Frontal cortex (tissue), 4 donors: ENCODE data around the gene MMP28. TPM values are rescaled to one million over a fixed set of nuclear protein-coding genes. Genes with fewer than 3 reads are reported as not detected.

Experiments used
- DNase-seq, 2 donors: peaks; one replicate each; pipeline ENCODE4 v3.0.0; 2012; ENCODE audit warnings: low spot score in 2 of 2
- FAIRE-seq: peaks from 2 replicates; lab custom pipeline; 2012; peaks lifted over from hg19 to GRCh38; lab: Jason Lieb, UNC
- total RNA-seq: library from RNA; depleted of rRNA; stranded (reverse); fragments of >200 nt; gene quantifications from one replicate; pipeline ENCODE4 v1.2.3, GENCODE V29; 2014
- donor health status: control.
- donor health status: control.
- donor health status: control.

MMP28 gene
- total RNA-seq, 1 donor from 2014 or later = 9.4 TPM

GRCh38 chr17:35730400-35731005 is 64.9 kb downstream of the MMP28 start:
- DNase-seq (no peak), FAIRE-seq (no peak)

DNA sequence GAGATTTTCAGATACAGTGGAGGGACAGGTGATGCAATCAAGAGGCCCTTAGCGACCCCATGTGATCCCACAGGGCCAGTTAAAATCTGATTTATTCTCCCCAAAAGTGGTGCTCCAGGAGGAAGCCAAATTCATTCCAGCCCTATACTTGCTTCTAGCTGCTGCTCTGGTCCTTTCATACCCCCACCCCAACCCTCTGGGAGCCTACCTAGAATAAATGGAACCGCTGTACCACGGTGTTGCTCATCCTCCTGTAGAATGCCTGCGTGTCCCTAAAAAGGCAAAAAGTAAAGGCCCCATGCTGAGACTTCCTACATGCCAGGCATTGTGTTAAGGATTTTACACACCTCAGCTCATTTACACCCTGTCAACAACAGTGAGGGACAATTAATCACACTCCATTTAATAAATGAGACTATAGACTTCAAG is 66.0 kb downstream of the MMP28 start:
- no peak for FAIRE-seq
- no peak for DNase-seq

DNA sequence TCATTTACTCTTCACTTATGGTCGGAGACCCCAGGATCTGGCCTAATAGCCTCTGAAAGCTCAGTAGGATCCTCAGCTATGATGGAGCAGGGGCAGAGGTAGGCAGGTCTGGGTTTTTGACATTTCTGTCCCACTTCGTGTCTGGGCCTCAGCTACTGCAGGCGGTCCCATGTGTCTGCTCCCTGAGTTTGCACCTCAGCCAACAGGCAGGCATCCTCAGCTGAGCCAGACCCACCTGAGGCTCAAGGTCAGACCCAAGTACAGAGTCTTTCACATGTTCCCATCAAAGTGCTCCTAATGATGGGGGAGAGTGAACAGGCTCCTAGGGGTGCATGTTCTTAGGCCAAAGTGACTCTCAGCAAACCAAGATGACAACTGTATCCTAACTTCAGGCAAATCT is 66.9 kb downstream of the MMP28 start:
- no peak for FAIRE-seq
- no peak for DNase-seq

- FAIRE-seq = no peak
Measured at GRCh38 chr17:35727635-35728034, 67.8 kb downstream of the MMP28 start.

GRCh38 chr17:35726953-35727460 is 68.4 kb downstream of the MMP28 start:
- DNase-seq = no peak
- no peak for FAIRE-seq

More at GRCh38 chr17:35727635-35728034, 67.8 kb downstream of the MMP28 start:
- DNase-seq = no peak

- FAIRE-seq (no peak), DNase-seq (no peak)
Measured at GRCh38 chr17:35726127-35726952, 69.1 kb downstream of the MMP28 start.

GRCh38 chr17:35725802-35726126 is 69.7 kb downstream of the MMP28 start:
- no peak for DNase-seq
- FAIRE-seq = no peak

- no peak for FAIRE-seq
- no peak for DNase-seq
Measured at GRCh38 chr17:35725058-35725457, 70.4 kb downstream of the MMP28 start.

DNA sequence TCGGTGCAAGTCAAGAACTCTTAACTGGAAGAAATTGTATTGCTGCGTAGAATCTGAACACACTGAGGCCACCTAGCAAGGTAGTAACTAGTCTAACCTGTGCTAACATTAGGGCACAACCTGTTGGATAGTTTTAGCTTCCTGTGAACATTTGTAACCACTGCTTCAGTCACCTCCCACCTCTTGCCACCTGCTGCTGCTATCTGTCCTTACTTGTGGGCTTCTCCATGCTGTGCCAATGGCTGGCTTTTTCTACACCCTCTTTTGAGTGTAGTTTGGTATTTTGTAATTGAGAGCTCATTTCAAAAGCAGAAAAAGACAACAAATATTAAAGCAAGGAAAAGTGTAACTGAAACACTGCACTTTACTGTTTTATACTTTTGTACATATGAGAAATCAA is 71.7 kb downstream of the MMP28 start:
- no peak for DNase-seq
- FAIRE-seq = no peak

DNA sequence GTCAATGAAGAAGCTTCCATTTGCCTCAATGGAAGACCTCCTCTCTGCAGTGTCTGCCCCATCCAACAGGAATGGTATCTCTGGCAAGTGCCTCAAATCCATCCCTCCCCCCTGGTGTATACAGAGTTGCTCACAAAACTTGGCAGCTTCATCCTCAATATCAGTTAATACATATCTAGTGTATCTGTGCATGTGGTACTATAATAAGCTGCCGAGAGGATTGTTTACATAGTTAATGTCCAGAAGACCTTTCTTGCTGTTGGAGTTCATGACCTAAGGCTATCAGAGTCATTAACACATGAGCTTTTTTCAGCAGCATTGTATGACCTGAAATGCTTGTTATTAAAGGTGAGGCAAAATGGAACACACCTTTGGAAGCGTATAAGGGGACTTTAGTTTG is 78.0 kb downstream of the MMP28 start:
- FAIRE-seq (no peak), DNase-seq (no peak)

- FAIRE-seq = no peak
- DNase-seq = no peak
Measured at GRCh38 chr17:35716897-35717465, 78.5 kb downstream of the MMP28 start.

DNA sequence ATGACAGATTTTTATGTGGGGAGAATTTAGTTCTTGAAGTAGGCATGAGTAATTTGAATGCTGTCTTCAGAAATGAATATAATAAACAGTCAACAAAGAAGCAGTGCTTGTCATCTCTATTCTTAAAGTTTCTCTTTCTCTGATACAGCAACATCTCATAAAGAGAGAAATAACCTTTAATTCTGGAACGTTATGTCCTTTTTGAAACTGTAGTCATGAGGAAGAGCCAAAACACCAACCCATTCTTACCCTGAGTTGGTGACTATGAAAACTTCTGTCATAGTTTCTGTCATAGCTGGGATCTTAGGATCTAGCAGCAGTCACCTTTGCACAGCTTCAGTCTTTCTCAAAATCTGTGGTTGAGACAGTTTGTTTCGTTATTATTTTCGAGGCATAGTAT is 79.3 kb downstream of the MMP28 start:
- FAIRE-seq = no peak

More for the DNA sequence above, 79.3 kb downstream of the MMP28 start:
- no peak for DNase-seq

Other genes starting within 250 kb of the MMP28 start
- gene SLFN14, start 234.8 kb downstream of the MMP28 start, total RNA-seq = 0.41 TPM
- 6.1 TPM for gene PEX12, start 217.1 kb downstream of the MMP28 start, total RNA-seq
- gene AP2B1, start 208.3 kb downstream of the MMP28 start, total RNA-seq = 126 TPM
- gene RASL10B, start 64.0 kb downstream of the MMP28 start, total RNA-seq = 6.9 TPM
- gene GAS2L2, start 42.4 kb downstream of the MMP28 start, total RNA-seq = under 0.01 TPM
- gene C17orf50, start 34.8 kb downstream of the MMP28 start, total RNA-seq = 0.41 TPM
- 48.1 TPM for gene TAF15, start 13.8 kb upstream of the MMP28 start, total RNA-seq
- not detected for gene HEATR9, start 73.2 kb upstream of the MMP28 start, total RNA-seq
- gene CCL5, start 84.7 kb upstream of the MMP28 start, total RNA-seq = not detected
- 0.41 TPM for gene RDM1, start 135.1 kb upstream of the MMP28 start, total RNA-seq
- gene LYZL6, start 148.1 kb upstream of the MMP28 start, total RNA-seq = not detected
- not detected for gene CCL16, start 185.9 kb upstream of the MMP28 start, total RNA-seq
- not detected for gene CCL14, start 191.1 kb upstream of the MMP28 start, total RNA-seq
- gene CCL15, start 205.9 kb upstream of the MMP28 start, total RNA-seq = not detected
- gene CCL23, start 222.3 kb upstream of the MMP28 start, total RNA-seq = not detected